ENCODE data around the gene SIAH2.

Gene SIAH2

GRCh38 chr3:150773616-150774192 is 10.7 kb upstream of the SIAH2 start:
- DNase-seq = no peak

- no peak for DNase-seq
Measured at GRCh38 chr3:150771600-150771999, 8.6 kb upstream of the SIAH2 start.

GRCh38 chr3:150770681-150771080 is 7.7 kb upstream of the SIAH2 start:
- no peak for DNase-seq

GRCh38 chr3:150766742-150767141 is 3.8 kb upstream of the SIAH2 start:
- DNase-seq = no peak

GRCh38 chr3:150765949-150766720 is 3.2 kb upstream of the SIAH2 start:
- DNase-seq = no peak

- DNase-seq = no peak
Measured at GRCh38 chr3:150764967-150765366, 2.0 kb upstream of the SIAH2 start.

GRCh38 chr3:150764566-150764965 is 1.6 kb upstream of the SIAH2 start:
- DNase-seq = no peak

- DNase-seq = peak; percentile 55
Measured at GRCh38 chr3:150763841-150764483, 993 bp upstream of the SIAH2 start.

GRCh38 chr3:150762662-150763121 is 277 bp downstream of the SIAH2 start:
- no peak for DNase-seq

- DNase-seq = no peak
Measured at GRCh38 chr3:150761831-150762661, 923 bp downstream of the SIAH2 start.

GRCh38 chr3:150760431-150761200 is 2.4 kb downstream of the SIAH2 start:
- no peak for DNase-seq

GRCh38 chr3:150759947-150760346 is 3.0 kb downstream of the SIAH2 start:
- no peak for DNase-seq

GRCh38 chr3:150759319-150759718 is 3.6 kb downstream of the SIAH2 start:
- no peak for DNase-seq

GRCh38 chr3:150757768-150758167 is 5.2 kb downstream of the SIAH2 start:
- DNase-seq = no peak

GRCh38 chr3:150757364-150757763 is 5.6 kb downstream of the SIAH2 start:
- no peak for DNase-seq

- DNase-seq = no peak
Measured at GRCh38 chr3:150756491-150757059, 6.4 kb downstream of the SIAH2 start.

- no peak for DNase-seq
Measured at GRCh38 chr3:150755902-150756301, 7.1 kb downstream of the SIAH2 start.

GRCh38 chr3:150754896-150755295 is 8.1 kb downstream of the SIAH2 start:
- no peak for DNase-seq

- DNase-seq = no peak
Measured at GRCh38 chr3:150751781-150752263, 11.1 kb downstream of the SIAH2 start.

GRCh38 chr3:150749255-150749654 is 13.7 kb downstream of the SIAH2 start:
- no peak for DNase-seq

- no peak for DNase-seq
Measured at GRCh38 chr3:150748684-150749047, 14.3 kb downstream of the SIAH2 start.

All from T1000 (cell line).